Calu3 (cell line): ENCODE data around the gene PRR23A. TPM values are rescaled to one million over a fixed set of nuclear protein-coding genes. Genes with fewer than 3 reads are reported as not detected.

Source experiments
- BruUV-seq: library from RNA; stranded (reverse); fragments of 400-500 nt; replicated peaks from 2 replicates; lab custom pipeline; 2021; lab: Mats Ljungman, UMichigan
- CTCF ChIA-PET: fragments of 300-600 bp; sonication (Branson Sonifier 250); formaldehyde crosslinking; loops from one replicate; lab custom pipeline; 2022; ENCODE audit warnings: antibody characterized with exemption; lab: Charles Lee
- DNase-seq: peaks from one replicate; pipeline ENCODE4 v3.0.0; 2022
- H3K27ac Mint-ChIP-seq: one replicate; pipeline ENCODE4 v1.8.0; 2022; ENCODE audit warnings: mixed read lengths; ENCODE audit not compliant: unreplicated experiment
- H3K27me3 Mint-ChIP-seq: one replicate; pipeline ENCODE4 v1.8.0; 2022; ENCODE audit warnings: mixed read lengths; ENCODE audit not compliant: unreplicated experiment
- H3K36me3 Mint-ChIP-seq: one replicate; pipeline ENCODE4 v1.8.0; 2022; ENCODE audit warnings: mild to moderate bottlenecking, moderate library complexity, mixed read lengths; ENCODE audit not compliant: insufficient read depth, unreplicated experiment
- H3K4me1 Mint-ChIP-seq: one replicate; pipeline ENCODE4 v1.8.0; 2022; ENCODE audit warnings: mild to moderate bottlenecking, low read depth, mixed read lengths; ENCODE audit not compliant: unreplicated experiment
- H3K4me3 Mint-ChIP-seq: one replicate; pipeline ENCODE4 v1.8.0; 2022; ENCODE audit warnings: mild to moderate bottlenecking, low read depth, moderate library complexity, mixed read lengths; ENCODE audit not compliant: unreplicated experiment
- H3K9me3 Mint-ChIP-seq: one replicate; pipeline ENCODE4 v1.8.0; 2022; ENCODE audit warnings: low read depth, mixed read lengths; ENCODE audit not compliant: unreplicated experiment
- intact Hi-C: fragments of 100-400 bp; cut with micrococcal nuclease; formaldehyde crosslinking; loops from one replicate; pipeline ENCODE4 v1.10.0; 2022; ENCODE audit not compliant: unreplicated experiment
- total RNA-seq: library from RNA; stranded (reverse); gene quantifications from 2 replicates; pipeline ENCODE4 v1.2.3, GENCODE V29; 2022
- TF ChIP-seq, protein P1 (sequence below): fragments of 200-600 bp; IDR thresholded peaks from one replicate; pipeline ENCODE4 v1.8.0; 2022; ENCODE audit warnings: antibody characterized with exemption; ENCODE audit not compliant: unreplicated experiment

PRR23A gene
- total RNA-seq, 1 experiment from 2014 or later, result not detected

DNA sequence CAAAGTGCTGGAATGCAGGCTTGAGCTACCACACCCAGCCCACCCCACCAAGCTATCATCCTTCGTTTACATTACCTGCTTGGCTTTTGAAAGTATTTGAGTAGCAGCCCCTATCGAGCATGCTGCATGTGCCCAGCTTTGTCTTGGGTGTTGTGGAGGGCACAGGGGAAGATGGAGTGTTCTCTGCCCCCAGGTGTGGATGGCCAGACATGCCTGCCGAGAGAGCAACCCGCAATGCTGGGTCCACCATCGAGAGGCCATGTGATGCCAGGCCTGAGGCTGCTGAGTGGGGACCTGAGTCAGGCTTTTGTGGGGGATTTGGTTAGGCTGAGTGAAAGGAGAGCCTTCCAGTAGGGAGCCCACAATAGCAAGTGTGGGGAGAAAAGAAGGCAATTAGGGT lies 33.1 kb downstream of the PRR23A start:
- no peaks in the 10 kb centered on the region for H3K9me3 Mint-ChIP-seq
- no peaks in the 10 kb centered on the region for H3K27me3 Mint-ChIP-seq
- CTCF ChIA-PET, result interaction anchor here (1.0 to 1.6 kb wide), 2 partner anchors 8 to 37 kb away, joined by 3 read pairs; no protein-coding TSS in a partner anchor

DNA sequence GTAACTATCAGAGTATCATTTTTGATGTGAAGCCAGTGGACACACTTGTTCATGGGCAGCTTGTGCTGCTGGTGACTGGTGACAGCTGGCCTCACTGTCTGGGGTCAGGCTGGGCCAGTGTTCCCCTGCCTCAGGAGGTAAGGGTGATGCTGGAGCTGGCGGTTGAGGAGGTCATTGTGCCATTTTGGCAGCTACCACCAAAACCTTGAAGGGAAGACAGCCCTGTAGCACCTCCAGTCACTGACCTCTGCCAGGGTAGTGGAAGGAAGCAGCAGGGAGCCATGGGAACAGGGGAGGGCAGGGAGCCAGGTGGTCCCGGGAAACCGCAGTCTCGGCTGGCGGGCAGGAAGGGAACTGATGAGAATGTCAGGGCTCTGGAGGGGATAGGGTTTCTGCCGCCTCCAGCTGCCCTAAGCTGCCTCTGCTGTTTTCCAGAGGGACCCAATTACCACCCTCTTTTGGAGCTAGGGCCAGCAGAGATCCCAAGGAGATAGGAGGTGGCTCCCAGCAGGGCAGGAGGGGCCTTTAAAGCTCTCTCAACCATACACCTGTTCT lies 34.2 kb downstream of the PRR23A start:
- H3K4me1 Mint-ChIP-seq, result peaks cover 22% of the 10 kb centered on the region
- BruUV-seq, result no TSS peak
- no peak overlapping the region for H3K27ac Mint-ChIP-seq
- no peak for DNase-seq
- H3K36me3 Mint-ChIP-seq, result no peaks in the 10 kb centered on the region
- no peak overlapping the region for H3K4me3 Mint-ChIP-seq
- TF ChIP-seq, protein P1, sequence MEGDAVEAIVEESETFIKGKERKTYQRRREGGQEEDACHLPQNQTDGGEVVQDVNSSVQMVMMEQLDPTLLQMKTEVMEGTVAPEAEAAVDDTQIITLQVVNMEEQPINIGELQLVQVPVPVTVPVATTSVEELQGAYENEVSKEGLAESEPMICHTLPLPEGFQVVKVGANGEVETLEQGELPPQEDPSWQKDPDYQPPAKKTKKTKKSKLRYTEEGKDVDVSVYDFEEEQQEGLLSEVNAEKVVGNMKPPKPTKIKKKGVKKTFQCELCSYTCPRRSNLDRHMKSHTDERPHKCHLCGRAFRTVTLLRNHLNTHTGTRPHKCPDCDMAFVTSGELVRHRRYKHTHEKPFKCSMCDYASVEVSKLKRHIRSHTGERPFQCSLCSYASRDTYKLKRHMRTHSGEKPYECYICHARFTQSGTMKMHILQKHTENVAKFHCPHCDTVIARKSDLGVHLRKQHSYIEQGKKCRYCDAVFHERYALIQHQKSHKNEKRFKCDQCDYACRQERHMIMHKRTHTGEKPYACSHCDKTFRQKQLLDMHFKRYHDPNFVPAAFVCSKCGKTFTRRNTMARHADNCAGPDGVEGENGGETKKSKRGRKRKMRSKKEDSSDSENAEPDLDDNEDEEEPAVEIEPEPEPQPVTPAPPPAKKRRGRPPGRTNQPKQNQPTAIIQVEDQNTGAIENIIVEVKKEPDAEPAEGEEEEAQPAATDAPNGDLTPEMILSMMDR, result no peak
- no peaks in the 10 kb centered on the region for H3K9me3 Mint-ChIP-seq
- intact Hi-C loops, result no loop called here
- H3K27me3 Mint-ChIP-seq, result no peaks in the 10 kb centered on the region
- CTCF ChIA-PET, result interaction anchor here (1.0 kb wide), 1 partner anchor 7 kb away, joined by 3 read pairs; no protein-coding TSS in a partner anchor

More for the DNA sequence above, 33.1 kb downstream of the PRR23A start:
- intact Hi-C loops, result no loop called here
- no TSS peak for BruUV-seq
- no peak overlapping the region for H3K27ac Mint-ChIP-seq
- no peak for DNase-seq
- H3K36me3 Mint-ChIP-seq, result no peaks in the 10 kb centered on the region
- H3K4me1 Mint-ChIP-seq, result peaks cover 22% of the 10 kb centered on the region
- TF ChIP-seq, protein P1, result no peak
- no peak overlapping the region for H3K4me3 Mint-ChIP-seq

DNA sequence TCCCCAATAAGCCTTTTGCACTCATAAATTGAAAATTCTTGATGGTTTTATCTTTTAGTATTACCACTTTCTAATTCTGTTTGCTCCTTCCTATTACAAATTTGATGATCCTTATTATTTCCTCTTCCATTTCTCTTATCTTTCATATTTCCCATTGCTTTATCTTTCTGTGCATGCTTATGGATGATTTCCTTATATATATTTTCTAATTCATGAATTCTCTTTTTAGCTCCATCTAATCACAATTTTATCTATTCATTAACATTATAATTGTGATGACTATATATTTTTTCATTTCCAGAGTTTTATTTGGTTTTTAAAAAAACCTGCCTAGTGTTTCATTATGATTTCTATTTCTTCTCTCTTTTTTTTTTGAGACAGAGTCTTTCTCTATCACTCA lies 41.1 kb downstream of the PRR23A start:
- intact Hi-C loops, result no loop called here
- no peak overlapping the region for H3K27ac Mint-ChIP-seq
- no peak for DNase-seq
- no peaks in the 10 kb centered on the region for H3K9me3 Mint-ChIP-seq
- H3K4me3 Mint-ChIP-seq, result no peak overlapping the region
- no TSS peak for BruUV-seq
- TF ChIP-seq, protein P1, result no peak
- peaks cover 24% of the 10 kb centered on the region for H3K27me3 Mint-ChIP-seq
- CTCF ChIA-PET, result interaction anchor here (0.8 to 0.9 kb wide), 2 partner anchors 8 to 18 kb away, joined by 3 read pairs; partner anchors contain the start of genes FOXL2 and FOXL2NB
- H3K4me1 Mint-ChIP-seq, result peaks cover 6% of the 10 kb centered on the region
- H3K36me3 Mint-ChIP-seq, result no peaks in the 10 kb centered on the region

DNA sequence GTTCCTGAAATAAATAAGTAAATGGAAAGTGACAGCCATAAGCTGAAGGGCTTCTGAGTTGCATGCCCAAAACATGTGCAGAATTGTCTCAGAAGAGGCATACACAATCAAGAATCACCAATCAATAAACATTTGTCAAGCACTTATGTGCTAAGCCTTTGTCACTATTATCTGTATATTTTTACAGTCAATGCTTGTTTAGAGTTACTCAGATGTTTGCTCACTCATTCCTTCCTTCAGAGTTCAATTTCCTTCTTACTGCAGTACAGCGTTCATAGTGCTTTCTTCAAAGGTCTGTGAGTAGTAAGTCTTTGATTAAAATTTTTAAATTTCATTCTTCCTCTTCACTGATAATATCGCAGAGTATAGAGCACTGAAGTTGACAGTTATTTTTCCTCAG lies 41.8 kb downstream of the PRR23A start:
- no peaks in the 10 kb centered on the region for H3K36me3 Mint-ChIP-seq
- no peak overlapping the region for H3K27ac Mint-ChIP-seq
- no TSS peak for BruUV-seq
- H3K9me3 Mint-ChIP-seq, result no peaks in the 10 kb centered on the region
- no peak for DNase-seq
- no peak overlapping the region for H3K4me3 Mint-ChIP-seq
- H3K27me3 Mint-ChIP-seq, result peaks cover 24% of the 10 kb centered on the region
- H3K4me1 Mint-ChIP-seq, result no peaks in the 10 kb centered on the region
- TF ChIP-seq, protein P1, result no peak
- CTCF ChIA-PET, result interaction anchor here (0.8 to 0.9 kb wide), 2 partner anchors 8 to 17 kb away, joined by 3 read pairs; partner anchors contain the start of genes FOXL2 and FOXL2NB
- intact Hi-C loops, result no loop called here
